Activated CD8-positive, alpha-beta memory T cell treated with anti-CD3 and anti-CD28 coated beads, Interleukin-2, amount 10 ng/mL, durations not matched to agents 7 days and 5 days (primary cell): Measurements from ENCODE around the gene PDXDC1. TPM values are rescaled to one million over a fixed set of nuclear protein-coding genes. Genes with fewer than 3 reads are reported as not detected.
"Not testable (repeated sequence)": the region's sequence is repeated elsewhere in the genome, so short reads cannot be mapped to it uniquely, and the experiment has no call there.

Experiments
- ATAC-seq: fragments of 150-1000 bp; cut with Tn5 transposase; one replicate; pipeline ENCODE4 v1.10.0; 2021; ENCODE audit warnings: moderate library complexity
- CTCF ChIA-PET: fragments of 350-600 bp; sonication (Branson Sonifier 250); formaldehyde crosslinking; loops from one replicate; lab custom pipeline; 2021; ENCODE audit warnings: antibody characterized with exemption; lab: Charles Lee
- DNase-seq: peaks from one replicate; pipeline ENCODE4 v3.0.0-alpha.2; 2020
- H3K27ac Mint-ChIP-seq: one replicate; pipeline ENCODE4 v1.8.0; 2021; ENCODE audit warnings: mild to moderate bottlenecking, mixed read lengths
- H3K27me3 Mint-ChIP-seq: one replicate; pipeline ENCODE4 v1.8.0; 2021; ENCODE audit warnings: mixed read lengths
- H3K36me3 Mint-ChIP-seq: one replicate; pipeline ENCODE4 v1.8.0; 2021; ENCODE audit warnings: mild to moderate bottlenecking, mixed read lengths
- H3K4me1 Mint-ChIP-seq: one replicate; pipeline ENCODE4 v1.8.0; 2021; ENCODE audit warnings: mixed read lengths
- H3K4me3 Mint-ChIP-seq: one replicate; pipeline ENCODE4 v1.8.0; 2021; ENCODE audit warnings: mild to moderate bottlenecking, moderate library complexity, mixed read lengths
- H3K9me3 Mint-ChIP-seq: one replicate; pipeline ENCODE4 v1.8.0; 2022; ENCODE audit warnings: low read depth, mixed read lengths
- total RNA-seq, 2 experiments: library from RNA; stranded (reverse); gene quantifications; one replicate each; pipeline ENCODE4 v1.2.3, GENCODE V29; 2021

PDXDC1 gene
- total RNA-seq, 2 experiments from 2014 or later = 47.0 to 58.7 TPM

DNA sequence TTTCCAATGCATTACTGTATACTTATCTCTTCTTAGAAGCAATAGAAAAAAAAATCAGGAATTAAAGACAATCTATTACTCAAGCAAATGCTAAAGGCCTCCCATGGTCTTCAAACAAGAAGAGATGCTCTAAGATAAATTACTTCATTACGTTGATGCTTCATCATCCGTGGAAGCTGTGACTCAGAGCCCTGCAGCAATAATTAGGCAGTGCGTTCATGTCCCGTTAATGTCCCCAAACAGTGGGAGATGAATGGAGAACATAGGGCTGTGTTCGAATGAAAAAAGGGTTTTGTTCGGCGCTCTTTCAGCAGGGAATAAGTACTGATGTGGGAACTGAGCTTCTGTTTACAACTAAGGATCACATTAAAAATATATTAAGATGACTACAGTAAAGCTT is 15.9 kb upstream of the PDXDC1 start:
- ATAC-seq (no peak), DNase-seq (no peak)
- H3K4me3 Mint-ChIP-seq = no peak overlapping the region
- no peaks in the 10 kb centered on the region for H3K4me1 Mint-ChIP-seq
- peaks cover 10% of the 10 kb centered on the region for H3K27me3 Mint-ChIP-seq
- no peaks in the 10 kb centered on the region for H3K9me3 Mint-ChIP-seq
- CTCF ChIA-PET = no interaction called here
- no peak overlapping the region for H3K27ac Mint-ChIP-seq
- no peaks in the 10 kb centered on the region for H3K36me3 Mint-ChIP-seq

DNA sequence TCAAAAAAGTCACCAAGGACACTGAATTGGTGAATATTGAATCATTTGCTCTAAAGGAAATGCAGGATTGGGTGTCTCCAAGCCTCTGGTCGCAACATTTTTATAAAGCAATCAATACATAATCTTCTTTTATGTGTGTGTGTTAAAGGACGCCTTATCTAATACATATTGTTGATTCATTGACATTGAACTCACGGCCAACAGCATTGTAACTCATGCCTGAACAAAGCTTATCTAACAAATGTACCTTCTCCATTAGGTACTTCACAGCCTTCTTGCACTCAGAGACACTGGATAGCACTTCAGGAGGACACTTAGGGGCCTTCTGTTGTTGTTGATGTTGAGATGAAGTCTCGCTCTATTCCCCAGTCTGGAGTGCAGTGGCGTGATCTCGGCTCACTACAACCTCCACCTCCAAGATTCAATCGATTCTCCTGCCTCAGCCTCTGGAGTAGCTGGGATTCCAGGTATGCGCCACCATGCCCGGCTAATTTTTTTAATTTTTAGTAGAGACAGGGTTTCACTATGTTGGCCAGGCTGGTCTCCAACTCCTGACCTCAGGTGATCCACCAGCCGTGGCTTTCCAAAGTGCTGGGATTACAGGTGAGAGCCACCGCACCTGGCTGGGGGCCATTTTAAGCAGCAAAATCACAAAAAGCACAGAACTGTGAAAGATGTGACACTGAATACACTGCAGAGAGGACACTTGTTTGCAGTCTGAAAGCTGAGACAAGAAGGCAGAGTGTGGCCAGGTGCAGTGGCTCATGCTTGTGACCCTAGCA is 13.2 kb upstream of the PDXDC1 start:
- Mint-ChIP-seq H3K36me3 (no peaks in the 10 kb centered on the region), H3K9me3 (no peaks in the 10 kb centered on the region), H3K27me3 (peaks cover 17% of the 10 kb centered on the region), H3K4me1 (no peaks in the 10 kb centered on the region), H3K4me3 (no peak overlapping the region), H3K27ac (no peak overlapping the region)
- ATAC-seq = no peak
- CTCF ChIA-PET = no interaction called here
- DNase-seq = no peak

DNA sequence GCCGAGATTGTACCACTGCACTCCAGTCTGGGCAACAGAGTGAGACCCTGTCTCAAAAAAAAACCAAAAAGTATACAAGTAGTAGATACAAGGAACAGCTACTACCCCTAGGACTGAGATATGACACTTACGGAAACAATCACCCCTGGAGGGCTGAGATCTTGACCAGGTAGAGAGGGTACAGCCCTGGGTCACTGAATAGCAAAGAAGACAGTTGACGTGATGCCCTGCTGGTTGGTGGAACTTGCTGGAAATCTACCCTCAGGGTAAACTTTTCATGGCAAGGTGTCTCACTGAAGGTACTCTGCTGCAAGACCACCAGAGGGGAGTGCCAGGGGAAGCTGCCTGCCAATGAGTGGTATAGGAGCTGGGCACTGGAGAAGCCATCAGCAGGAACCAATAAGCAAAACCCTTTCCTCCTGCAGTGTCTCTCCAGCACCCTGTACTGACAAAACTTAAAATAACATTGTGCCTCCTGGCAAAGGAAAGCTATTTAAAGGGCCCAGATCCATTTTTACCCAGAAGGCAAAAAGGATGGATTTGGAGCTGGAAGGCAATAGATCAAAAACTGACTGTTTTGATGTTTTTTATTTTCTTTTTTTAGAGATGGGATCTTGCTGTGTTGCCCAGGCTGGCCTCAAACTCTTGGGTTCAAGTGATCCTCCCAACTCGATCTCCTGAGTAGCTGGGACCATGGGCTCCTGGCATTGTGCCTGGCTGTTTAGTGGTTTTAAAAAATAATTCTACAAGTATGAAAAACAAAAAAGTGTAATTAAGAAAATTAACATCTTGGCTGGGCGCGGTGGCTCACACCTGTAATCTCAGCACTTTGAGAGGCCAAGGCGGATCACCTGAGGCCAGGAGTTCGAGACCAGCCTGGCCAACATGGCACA is 11.3 kb upstream of the PDXDC1 start:
- Mint-ChIP-seq H3K9me3 (no peaks in the 10 kb centered on the region), H3K4me3 (no peak overlapping the region), H3K36me3 (no peaks in the 10 kb centered on the region), H3K4me1 (no peaks in the 10 kb centered on the region), H3K27ac (no peak overlapping the region), H3K27me3 (peaks cover 20% of the 10 kb centered on the region)
- CTCF ChIA-PET = interaction anchor here (2.1 kb wide), 1 partner anchor 11 kb away, joined by 5 read pairs; the partner anchor contains the start of gene PDXDC1
- ATAC-seq (no peak), DNase-seq (no peak)

DNA sequence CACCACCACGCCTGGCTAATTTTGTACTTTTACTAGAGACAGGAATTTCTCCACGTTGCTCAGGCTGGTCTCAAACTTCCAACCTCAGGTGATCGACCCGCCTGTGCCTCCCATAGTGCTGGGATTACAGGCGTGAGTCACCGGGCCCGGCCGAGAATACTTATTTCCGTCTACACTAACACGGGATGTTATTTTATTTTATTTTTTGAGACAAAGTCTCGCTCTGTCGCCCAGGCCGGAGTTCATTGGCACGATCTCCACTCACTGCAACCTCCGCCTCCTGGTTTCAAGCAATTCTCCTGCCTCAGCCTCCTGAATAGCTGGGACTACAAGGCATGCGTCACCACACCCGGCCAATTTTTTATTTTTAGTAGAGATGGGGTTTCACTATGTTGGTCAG is 9.5 kb upstream of the PDXDC1 start:
- no peaks in the 10 kb centered on the region for H3K9me3 Mint-ChIP-seq
- CTCF ChIA-PET = no interaction called here
- peaks cover 20% of the 10 kb centered on the region for H3K27me3 Mint-ChIP-seq
- no peak for ATAC-seq
- H3K27ac Mint-ChIP-seq = no peak overlapping the region
- H3K4me3 Mint-ChIP-seq = no peak overlapping the region
- no peaks in the 10 kb centered on the region for H3K4me1 Mint-ChIP-seq
- DNase-seq = no peak
- no peaks in the 10 kb centered on the region for H3K36me3 Mint-ChIP-seq

DNA sequence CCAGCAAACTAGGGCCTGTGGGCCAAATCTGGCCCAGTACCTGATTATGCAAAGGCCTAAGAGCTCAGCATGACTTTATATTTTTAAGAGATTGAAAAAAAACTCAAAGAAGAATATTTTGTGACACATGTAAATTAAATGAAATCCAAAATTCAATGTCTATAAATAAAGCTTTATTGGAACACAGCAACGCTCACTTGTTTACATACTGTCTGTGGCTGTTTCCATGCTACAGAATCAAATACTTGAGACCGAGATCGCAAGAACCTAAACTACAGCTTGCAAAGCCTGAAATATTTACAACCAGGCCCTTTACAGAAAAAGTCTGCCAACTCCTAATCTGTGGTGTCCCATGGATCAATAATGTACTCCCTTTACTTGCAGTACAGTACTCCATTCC is 5.0 kb upstream of the PDXDC1 start:
- H3K4me3 Mint-ChIP-seq, H3K36me3 Mint-ChIP-seq, ATAC-seq, H3K4me1 Mint-ChIP-seq, CTCF ChIA-PET, DNase-seq, H3K27me3 Mint-ChIP-seq, H3K27ac Mint-ChIP-seq, H3K9me3 Mint-ChIP-seq: not testable (repeated sequence)

DNA sequence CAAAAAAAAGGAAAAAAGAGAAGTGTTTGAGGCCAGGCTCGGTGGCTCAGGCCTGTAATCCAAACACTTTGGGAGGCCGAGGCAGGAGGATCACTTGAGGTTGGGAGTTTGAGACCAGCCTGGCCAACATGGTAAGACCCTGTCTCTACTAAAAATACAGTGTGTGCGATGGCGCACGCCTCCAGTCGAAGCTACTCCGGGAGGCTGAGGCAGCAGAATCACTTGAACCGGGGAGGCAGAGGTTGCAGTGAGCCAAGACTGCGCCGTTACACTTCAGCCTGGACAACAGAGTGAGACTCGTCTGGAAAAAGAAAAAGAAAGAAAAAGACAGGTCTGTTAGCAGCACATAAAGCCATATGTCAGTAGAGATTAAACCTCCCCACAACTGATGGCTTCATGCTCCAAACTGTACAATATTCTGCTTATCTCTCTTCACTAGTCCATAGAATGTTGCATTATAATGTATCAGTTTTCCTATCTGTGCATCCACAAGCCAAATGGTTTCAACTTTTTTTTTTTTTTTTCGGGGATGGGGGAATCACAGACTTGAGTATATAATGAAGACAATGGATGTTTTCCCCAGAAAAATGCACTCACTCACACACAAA is 3.1 kb upstream of the PDXDC1 start:
- H3K27ac Mint-ChIP-seq, CTCF ChIA-PET, DNase-seq, H3K9me3 Mint-ChIP-seq, H3K36me3 Mint-ChIP-seq, H3K4me3 Mint-ChIP-seq, ATAC-seq, H3K27me3 Mint-ChIP-seq: not testable (repeated sequence)
- H3K4me1 Mint-ChIP-seq = peaks cover 14% of the 10 kb centered on the region

DNA sequence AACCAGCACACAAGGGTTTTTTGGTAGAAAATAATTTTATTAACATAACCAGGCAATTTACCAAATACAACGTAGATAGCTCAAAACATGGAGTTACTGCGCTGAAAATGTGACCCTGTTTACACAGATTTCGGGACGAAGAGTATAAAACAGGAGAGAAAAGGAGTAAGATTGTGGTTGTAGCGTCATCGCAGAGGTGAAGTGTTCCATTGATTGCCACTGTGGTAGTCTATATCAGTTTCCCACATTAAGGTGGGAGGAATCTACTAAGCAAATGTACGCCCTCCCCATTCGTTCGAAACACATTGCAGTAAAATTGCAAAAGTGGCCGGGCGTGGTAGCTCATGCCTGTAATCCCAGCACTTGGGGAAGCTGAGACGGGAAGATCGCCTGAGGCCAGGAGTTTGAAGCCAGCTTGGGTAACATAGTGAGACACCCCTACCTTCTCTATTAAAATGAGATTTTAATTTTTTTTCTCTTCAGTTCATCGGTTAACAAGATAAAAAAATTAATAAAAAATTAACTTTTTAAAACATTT is 972 bp upstream of the PDXDC1 start:
- ATAC-seq, H3K27me3 Mint-ChIP-seq, H3K27ac Mint-ChIP-seq, H3K9me3 Mint-ChIP-seq, CTCF ChIA-PET, DNase-seq, H3K36me3 Mint-ChIP-seq: not testable (repeated sequence)
- H3K4me1 Mint-ChIP-seq = peaks cover 19% of the 10 kb centered on the region
- H3K4me3 Mint-ChIP-seq = peak overlapping the region; percentile 59

DNA sequence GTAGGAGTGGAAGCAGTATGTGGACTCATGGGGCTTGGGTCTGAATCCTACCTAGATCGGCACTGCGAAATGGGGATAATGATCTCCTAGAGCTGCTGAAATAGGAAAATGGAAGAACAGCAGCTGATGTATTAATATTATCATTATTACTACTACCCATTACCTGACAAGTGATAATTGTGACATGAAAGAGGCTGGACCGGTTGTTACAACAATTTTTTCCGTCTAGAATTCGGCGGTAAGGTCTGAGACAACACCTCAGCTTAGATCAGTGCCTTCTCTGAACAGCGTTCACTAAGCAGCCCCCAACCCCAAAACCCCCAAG is 533 bp upstream of the PDXDC1 start:
- Mint-ChIP-seq H3K27ac (peak overlapping the region; percentile 87), H3K4me1 (peaks cover 19% of the 10 kb centered on the region), H3K4me3 (peak overlapping the region; percentile 87)
- CTCF ChIA-PET = interaction anchor here (1.5 kb wide), 1 partner anchor 11 kb away, joined by 5 read pairs; no protein-coding TSS in a partner anchor
- not testable (repeated sequence) for H3K27me3 Mint-ChIP-seq, H3K36me3 Mint-ChIP-seq, H3K9me3 Mint-ChIP-seq, ATAC-seq, DNase-seq

DNA sequence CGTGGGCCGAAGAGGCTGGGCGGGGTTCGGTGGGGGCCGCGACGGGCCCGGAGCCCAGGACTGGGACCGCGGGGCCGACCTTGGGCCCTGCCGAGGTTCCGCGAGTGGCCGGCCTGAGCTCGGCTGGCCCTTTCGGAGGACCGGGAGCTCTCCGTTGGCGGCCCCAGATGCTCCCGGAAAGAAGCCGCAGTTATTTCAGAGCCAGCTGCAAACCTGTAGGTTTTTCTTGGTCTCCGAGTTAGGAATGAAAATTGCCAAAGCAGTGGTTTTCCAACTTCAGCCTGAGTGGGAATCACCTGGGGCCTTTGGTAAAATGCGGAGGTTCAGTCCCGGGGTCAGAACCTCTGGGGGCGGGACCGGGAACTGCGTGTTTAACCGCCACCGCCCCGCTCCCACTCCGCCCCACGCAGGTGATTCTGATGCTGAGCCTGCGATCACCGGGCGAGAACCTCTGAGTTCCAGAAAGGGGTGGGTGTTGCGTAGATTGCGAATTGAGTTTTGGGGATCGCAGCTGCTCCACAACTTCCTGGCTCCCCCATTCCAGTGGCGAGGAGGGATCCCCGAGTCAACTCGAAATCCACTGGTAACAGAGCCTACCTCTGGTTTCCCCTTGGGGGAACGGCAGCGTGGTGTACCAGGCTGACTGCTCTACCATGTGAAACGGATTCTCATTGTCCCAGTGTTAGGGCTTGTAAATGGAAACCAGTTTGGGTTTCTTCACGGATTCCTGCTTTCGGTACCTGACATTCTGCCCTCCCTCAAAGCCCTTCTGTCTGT is 780 bp downstream of the PDXDC1 start:
- H3K27me3 Mint-ChIP-seq, H3K36me3 Mint-ChIP-seq, H3K9me3 Mint-ChIP-seq: not testable (repeated sequence)
- H3K4me3 Mint-ChIP-seq = peak overlapping the region; percentile 87
- ATAC-seq = peak; percentile 20
- peaks cover 19% of the 10 kb centered on the region for H3K4me1 Mint-ChIP-seq
- CTCF ChIA-PET = interaction anchor here (1.5 kb wide), 1 partner anchor 12 kb away, joined by 5 read pairs; no protein-coding TSS in a partner anchor
- H3K27ac Mint-ChIP-seq = peak overlapping the region; percentile 74
- DNase-seq = peak; percentile 69

DNA sequence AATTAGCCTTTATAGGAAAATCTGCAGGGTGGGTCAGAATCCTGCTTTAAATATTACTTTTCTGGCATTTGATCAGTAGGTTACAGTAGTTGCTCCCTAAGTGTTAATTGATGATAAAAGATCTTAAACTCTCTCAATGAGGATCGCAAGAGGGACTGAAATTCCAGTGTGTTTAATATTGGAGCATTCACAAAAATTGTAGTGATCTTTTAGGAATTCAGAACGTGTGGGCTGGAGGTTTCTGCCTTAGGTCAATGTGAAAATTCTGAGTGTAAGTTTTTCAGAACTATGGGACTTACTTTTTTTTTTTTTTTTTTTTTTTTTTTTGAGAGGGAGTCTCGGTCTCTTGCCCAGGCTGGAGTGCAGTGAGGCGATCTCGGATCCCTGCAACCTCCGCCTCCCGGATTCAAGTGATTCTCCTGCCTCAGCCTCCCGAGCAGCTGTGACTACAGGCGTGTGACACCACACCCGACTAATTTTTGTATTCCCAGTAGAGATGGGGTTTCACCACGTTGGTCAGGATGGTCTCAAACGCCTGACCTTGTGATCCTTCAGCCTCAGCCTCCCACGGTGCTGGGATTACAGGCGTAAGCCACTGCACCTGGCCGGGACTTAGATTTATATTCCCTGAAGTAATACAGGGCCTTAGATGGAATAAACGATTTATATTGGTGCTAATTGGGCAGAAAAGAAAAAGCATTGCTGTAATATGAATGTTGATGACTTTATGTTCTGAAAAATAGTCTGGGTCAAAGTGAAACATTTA is 2.3 kb downstream of the PDXDC1 start:
- H3K9me3 Mint-ChIP-seq, H3K36me3 Mint-ChIP-seq, DNase-seq, CTCF ChIA-PET, ATAC-seq, H3K4me3 Mint-ChIP-seq, H3K27ac Mint-ChIP-seq, H3K27me3 Mint-ChIP-seq: not testable (repeated sequence)
- H3K4me1 Mint-ChIP-seq = peaks cover 25% of the 10 kb centered on the region

DNA sequence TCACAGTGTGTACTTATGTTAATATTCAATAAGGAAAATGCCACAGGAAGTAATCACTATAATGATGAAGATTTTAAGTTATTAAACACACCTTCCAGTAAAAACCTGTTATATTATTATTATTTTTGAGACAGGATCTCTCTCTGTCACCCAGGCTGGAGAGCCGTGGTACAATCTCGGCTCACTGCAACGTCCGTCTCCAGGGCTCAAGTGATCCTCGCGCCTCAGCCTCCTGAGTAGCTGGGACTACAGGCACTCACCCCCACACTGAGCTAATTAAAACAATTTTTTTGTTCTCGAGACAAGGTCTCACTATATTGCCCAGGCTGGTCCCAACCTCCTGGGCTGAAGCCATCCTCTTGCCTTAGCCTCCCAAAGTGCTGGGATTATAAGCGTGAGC is 3.5 kb downstream of the PDXDC1 start:
- H3K27me3 Mint-ChIP-seq, H3K4me3 Mint-ChIP-seq, H3K36me3 Mint-ChIP-seq: not testable (repeated sequence)

DNA sequence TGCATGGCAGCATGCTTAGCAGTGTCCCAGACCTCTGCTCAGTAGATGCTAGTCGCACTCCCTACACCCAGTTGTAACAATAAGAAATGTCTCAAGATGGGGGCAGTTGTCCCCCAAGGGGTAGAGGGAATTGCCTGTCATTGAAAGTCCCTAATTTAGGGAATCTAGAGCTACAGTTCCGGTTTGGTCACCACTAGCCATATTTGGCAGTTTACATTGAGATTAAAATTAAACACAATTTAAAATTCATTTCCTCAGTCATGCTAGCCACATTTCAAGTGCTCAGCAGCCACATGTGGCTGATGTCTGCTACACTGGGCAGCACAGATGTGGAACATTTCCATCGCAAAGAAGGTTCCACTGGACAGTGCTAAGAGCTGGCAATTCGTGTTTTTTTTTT is 4.1 kb downstream of the PDXDC1 start:
- H3K4me1 Mint-ChIP-seq = peaks cover 22% of the 10 kb centered on the region
- H3K36me3 Mint-ChIP-seq, H3K27me3 Mint-ChIP-seq, H3K4me3 Mint-ChIP-seq, DNase-seq, H3K9me3 Mint-ChIP-seq, CTCF ChIA-PET, H3K27ac Mint-ChIP-seq, ATAC-seq: not testable (repeated sequence)

More for the DNA sequence above, 3.5 kb downstream of the PDXDC1 start:
- DNase-seq, ATAC-seq, H3K9me3 Mint-ChIP-seq, H3K27ac Mint-ChIP-seq, CTCF ChIA-PET: not testable (repeated sequence)
- peaks cover 25% of the 10 kb centered on the region for H3K4me1 Mint-ChIP-seq
